Osteocyte (in vitro differentiated cells): ENCODE measurements around the gene NSMCE1. TPM values are rescaled to one million over a fixed set of nuclear protein-coding genes. Genes with fewer than 3 reads are reported as not detected.

Experiments used
- DNase-seq: peaks from one replicate; pipeline ENCODE4 v3.0.0; 2021; ENCODE audit warnings: mixed read lengths; ENCODE audit not compliant: unreplicated experiment; ENCODE audit errors: extremely low spot score
- H3K27ac Mint-ChIP-seq: one replicate; pipeline ENCODE4 v1.8.0; 2021; ENCODE audit warnings: mild to moderate bottlenecking, mixed read lengths; ENCODE audit not compliant: unreplicated experiment
- H3K27me3 Mint-ChIP-seq: one replicate; pipeline ENCODE4 v1.8.0; 2021; ENCODE audit warnings: mixed read lengths; ENCODE audit not compliant: unreplicated experiment
- H3K36me3 Mint-ChIP-seq: one replicate; pipeline ENCODE4 v1.8.0; 2021; ENCODE audit warnings: mixed read lengths; ENCODE audit not compliant: unreplicated experiment
- H3K4me1 Mint-ChIP-seq: one replicate; pipeline ENCODE4 v1.8.0; 2021; ENCODE audit warnings: mixed read lengths; ENCODE audit not compliant: unreplicated experiment
- H3K4me3 Mint-ChIP-seq: one replicate; pipeline ENCODE4 v1.8.0; 2021; ENCODE audit warnings: mild to moderate bottlenecking, moderate library complexity, mixed read lengths; ENCODE audit not compliant: unreplicated experiment
- H3K9me3 Mint-ChIP-seq: one replicate; pipeline ENCODE4 v1.8.0; 2021; ENCODE audit warnings: mixed read lengths; ENCODE audit not compliant: unreplicated experiment
- total RNA-seq: library from RNA; stranded (reverse); gene quantifications from 2 replicates; pipeline ENCODE4 v1.2.1, GENCODE V29; 2021
- TF ChIP-seq, protein P1 (sequence below): fragments of 200-600 bp; sonication (generic); IDR thresholded peaks from 2 replicates; pipeline ENCODE4 v1.5.0; 2021; ENCODE audit warnings: antibody characterized with exemption, mild to moderate bottlenecking, moderate library complexity

Gene NSMCE1
- total RNA-seq, 1 donor from 2014 or later: 28.3 TPM

DNA sequence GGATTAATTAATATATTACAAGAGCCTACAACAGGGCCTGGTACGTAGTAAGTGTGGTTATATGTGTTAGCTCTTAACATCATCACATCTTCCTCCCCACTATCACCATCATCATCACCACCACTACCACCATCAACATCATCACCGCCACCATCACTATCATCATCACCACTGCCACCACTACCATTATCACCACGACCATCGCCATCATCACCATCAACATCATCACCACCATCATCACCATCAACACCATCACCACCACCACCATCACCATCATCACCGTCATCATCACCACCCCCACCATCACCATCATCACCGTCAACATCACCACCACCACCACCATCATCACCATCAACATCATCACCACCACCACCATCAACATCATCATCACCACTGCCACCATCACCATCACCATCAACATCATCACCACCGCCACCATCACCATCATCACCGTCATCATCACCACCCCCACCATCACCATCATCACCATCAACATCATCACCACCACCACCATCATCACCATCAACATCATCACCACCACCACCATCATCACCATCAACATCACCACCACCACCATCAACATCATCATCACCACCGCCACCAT is 37.4 kb upstream of the NSMCE1 start:
- H3K4me3 Mint-ChIP-seq: no peak overlapping the region
- H3K27me3 Mint-ChIP-seq: no peaks in the 10 kb centered on the region
- TF ChIP-seq, protein P1, sequence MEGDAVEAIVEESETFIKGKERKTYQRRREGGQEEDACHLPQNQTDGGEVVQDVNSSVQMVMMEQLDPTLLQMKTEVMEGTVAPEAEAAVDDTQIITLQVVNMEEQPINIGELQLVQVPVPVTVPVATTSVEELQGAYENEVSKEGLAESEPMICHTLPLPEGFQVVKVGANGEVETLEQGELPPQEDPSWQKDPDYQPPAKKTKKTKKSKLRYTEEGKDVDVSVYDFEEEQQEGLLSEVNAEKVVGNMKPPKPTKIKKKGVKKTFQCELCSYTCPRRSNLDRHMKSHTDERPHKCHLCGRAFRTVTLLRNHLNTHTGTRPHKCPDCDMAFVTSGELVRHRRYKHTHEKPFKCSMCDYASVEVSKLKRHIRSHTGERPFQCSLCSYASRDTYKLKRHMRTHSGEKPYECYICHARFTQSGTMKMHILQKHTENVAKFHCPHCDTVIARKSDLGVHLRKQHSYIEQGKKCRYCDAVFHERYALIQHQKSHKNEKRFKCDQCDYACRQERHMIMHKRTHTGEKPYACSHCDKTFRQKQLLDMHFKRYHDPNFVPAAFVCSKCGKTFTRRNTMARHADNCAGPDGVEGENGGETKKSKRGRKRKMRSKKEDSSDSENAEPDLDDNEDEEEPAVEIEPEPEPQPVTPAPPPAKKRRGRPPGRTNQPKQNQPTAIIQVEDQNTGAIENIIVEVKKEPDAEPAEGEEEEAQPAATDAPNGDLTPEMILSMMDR: no peak
- H3K9me3 Mint-ChIP-seq: peaks cover 3% of the 10 kb centered on the region
- H3K36me3 Mint-ChIP-seq: no peaks in the 10 kb centered on the region
- no peaks in the 10 kb centered on the region for H3K4me1 Mint-ChIP-seq
- no peak for DNase-seq
- no peak overlapping the region for H3K27ac Mint-ChIP-seq

DNA sequence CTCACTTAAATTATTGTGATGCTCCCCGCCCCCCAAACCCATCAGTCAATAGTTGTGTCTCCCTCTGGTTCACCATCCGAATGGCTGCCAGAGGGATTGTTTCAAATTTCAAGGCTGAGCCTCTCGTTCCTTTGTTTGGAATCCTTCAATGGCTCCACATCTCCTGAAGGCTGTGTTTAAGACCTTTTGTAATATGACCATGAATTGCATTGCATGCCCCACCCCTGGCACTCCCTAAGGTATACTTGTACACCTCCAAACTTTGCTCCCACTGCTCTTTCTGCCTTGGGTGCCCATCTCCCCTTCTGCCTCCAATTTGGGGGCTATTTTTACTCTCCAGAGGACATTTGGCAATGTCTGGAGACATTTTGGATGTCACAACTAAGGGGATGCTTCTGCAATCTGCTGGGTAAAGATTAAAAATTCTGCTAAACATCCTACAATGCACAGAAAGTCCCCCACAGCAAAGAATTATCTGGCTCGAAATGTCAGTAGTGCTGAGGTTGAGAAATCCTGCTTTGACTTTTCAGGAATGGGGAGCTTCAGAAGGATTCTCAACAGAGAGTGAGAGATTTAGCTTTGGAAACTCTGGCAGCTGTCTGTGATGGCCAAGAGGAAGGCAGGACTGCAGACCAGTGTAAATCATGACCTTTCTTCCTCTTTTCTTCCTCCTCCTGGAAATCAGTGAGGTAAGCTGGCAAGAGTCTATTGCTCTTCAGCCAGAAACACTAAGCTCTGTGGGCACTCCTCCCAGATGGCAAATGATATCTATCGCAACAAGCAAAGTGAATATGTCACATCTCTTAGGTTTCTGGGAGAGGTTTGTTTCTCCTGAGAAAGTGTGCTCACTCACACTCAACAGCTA is 36.5 kb upstream of the NSMCE1 start:
- Mint-ChIP-seq H3K27me3 (no peaks in the 10 kb centered on the region), H3K9me3 (peaks cover 3% of the 10 kb centered on the region), H3K4me1 (no peaks in the 10 kb centered on the region), H3K36me3 (no peaks in the 10 kb centered on the region), H3K4me3 (no peak overlapping the region), H3K27ac (no peak overlapping the region)
- no peak for DNase-seq
- TF ChIP-seq, protein P1: no peak

GRCh38 chr16:27304102-27304501 is 35.5 kb upstream of the NSMCE1 start:
- no peaks in the 10 kb centered on the region for H3K36me3 Mint-ChIP-seq
- peaks cover 3% of the 10 kb centered on the region for H3K9me3 Mint-ChIP-seq
- DNase-seq: no peak
- no peaks in the 10 kb centered on the region for H3K4me1 Mint-ChIP-seq
- TF ChIP-seq, protein P1: no peak
- no peaks in the 10 kb centered on the region for H3K27me3 Mint-ChIP-seq
- H3K4me3 Mint-ChIP-seq: no peak overlapping the region
- H3K27ac Mint-ChIP-seq: no peak overlapping the region

DNA sequence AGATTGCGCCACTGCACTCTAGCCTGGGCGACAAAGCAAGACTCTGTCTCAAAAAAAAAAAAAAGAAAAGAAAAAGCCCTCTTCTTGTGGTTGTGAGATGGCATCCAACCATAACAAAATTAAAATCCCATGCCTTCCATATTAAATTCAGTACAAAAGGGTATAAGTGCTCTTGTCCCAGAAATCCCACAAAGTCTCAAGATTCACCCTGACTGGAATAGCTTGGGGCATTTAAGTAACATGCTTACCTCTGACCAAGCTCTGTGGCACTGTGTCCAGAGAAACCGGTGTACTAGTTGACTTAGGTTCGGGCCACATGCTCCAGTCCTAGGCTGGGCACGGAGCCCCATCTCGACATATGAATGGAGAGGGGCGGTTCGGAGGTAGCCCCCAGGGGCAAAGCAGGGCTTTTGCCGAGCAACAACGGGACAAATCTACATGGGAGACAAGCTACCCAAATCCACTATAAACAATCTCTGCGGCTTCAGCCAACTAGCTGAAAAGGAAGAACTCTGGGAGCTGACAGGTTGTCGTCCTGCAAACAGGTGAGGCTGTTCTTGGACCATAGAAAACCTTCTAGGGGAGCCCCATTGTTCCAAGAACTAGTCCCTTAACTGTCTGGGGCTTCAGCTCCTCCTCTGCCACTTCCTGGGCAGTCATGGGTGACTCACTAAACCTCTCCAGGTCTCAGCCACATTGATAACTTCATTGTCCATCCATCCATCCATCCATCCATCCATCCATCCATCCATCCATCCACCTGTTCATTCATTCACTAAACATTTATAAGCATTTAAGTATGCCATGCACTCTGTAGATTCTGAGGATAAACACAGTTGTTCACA is 34.9 kb upstream of the NSMCE1 start:
- Mint-ChIP-seq H3K4me3 (no peak overlapping the region), H3K27ac (no peak overlapping the region), H3K27me3 (no peaks in the 10 kb centered on the region), H3K9me3 (peaks cover 3% of the 10 kb centered on the region), H3K36me3 (no peaks in the 10 kb centered on the region), H3K4me1 (no peaks in the 10 kb centered on the region)
- TF ChIP-seq, protein P1: no peak
- DNase-seq: no peak

DNA sequence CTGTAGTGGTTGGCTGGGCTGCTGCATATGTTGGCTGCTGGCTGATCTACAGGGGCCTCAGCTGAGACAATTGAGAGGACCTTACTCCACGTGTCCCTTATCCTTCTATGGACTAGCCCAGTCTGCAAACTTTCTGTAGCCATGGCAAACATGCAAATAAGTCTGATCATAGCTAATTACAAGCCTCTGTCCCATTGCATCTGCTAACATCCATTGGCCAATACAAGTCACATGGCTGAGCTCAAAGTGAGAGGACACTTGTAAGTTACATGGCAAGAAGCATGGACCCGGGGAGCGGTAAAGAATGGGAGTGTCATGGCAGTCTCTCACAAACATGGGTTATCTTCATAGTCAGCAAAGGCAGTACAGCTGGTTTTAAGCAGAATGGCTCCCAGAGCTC is 33.6 kb upstream of the NSMCE1 start:
- H3K27ac Mint-ChIP-seq: no peak overlapping the region
- no peaks in the 10 kb centered on the region for H3K9me3 Mint-ChIP-seq
- no peaks in the 10 kb centered on the region for H3K36me3 Mint-ChIP-seq
- H3K4me3 Mint-ChIP-seq: no peak overlapping the region
- no peaks in the 10 kb centered on the region for H3K27me3 Mint-ChIP-seq
- no peak for DNase-seq
- no peaks in the 10 kb centered on the region for H3K4me1 Mint-ChIP-seq
- TF ChIP-seq, protein P1: no peak
